HT-29 (cell line): ENCODE measurements around the gene MALT1. TPM values are rescaled to one million over a fixed set of nuclear protein-coding genes. Genes with fewer than 3 reads are reported as not detected.
"Not testable (repeated sequence)": the region's sequence is repeated elsewhere in the genome, so short reads cannot be mapped to it uniquely, and the experiment has no call there.

Source experiments
- DNase-seq: peaks from one replicate; pipeline ENCODE4 v3.0.0-alpha.2; 2015; ENCODE audit warnings: low spot score
- total RNA-seq: library from RNA; depleted of rRNA; stranded (reverse); fragments of >200 nt; shearing (Covaris generic); gene quantifications from 2 replicates; pipeline ENCODE4 v1.2.3, GENCODE V29; 2014; rRNA removed

Gene MALT1
- 5.6 and 8.6 TPM in 2 replicates for total RNA-seq

GRCh38 chr18:58671111-58671631, at the start of gene MALT1:
Gene MALT1 (plus strand): TSS chr18:58671465. CDS start chr18:58671644, 179 bp downstream.
- DNase-seq: peak; percentile 79

- DNase-seq: no peak
These were observed 47.3 kb upstream of the MALT1 start for GRCh38 chr18:58624011-58624410.

DNA sequence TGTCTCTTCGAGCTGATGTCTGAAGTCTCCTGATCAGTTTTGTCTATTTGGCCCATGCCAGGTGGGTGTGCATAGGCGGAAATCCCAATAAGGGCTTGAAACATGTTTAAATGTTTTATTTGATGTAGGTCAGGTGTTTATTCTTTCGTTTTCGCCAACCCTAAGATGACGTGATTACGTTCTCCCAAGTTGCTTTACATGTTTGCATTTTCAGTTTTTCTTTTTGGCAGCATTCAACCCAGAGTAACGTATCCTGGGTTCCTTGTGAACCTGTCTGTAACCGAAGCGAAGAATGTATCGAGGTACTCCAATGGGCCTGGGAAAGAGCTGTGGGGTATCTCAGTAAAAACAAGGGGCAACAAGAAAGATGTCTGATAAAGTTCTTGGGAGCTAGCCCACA, 45.4 kb upstream of the MALT1 start:
- no peak for DNase-seq

- no peak for DNase-seq
These were observed 41.2 kb upstream of the MALT1 start for GRCh38 chr18:58630071-58630470.

GRCh38 chr18:58631301-58631700, 40.0 kb upstream of the MALT1 start:
- DNase-seq: no peak

- DNase-seq: no peak
These were observed 38.7 kb upstream of the MALT1 start for GRCh38 chr18:58632552-58632951.

- no peak for DNase-seq
These were observed 37.4 kb upstream of the MALT1 start for GRCh38 chr18:58633874-58634273.

- no peak for DNase-seq
These were observed 35.4 kb upstream of the MALT1 start for GRCh38 chr18:58635891-58636290.

GRCh38 chr18:58637197-58637596, 34.1 kb upstream of the MALT1 start:
- DNase-seq: no peak

- DNase-seq: no peak
These were observed 33.3 kb upstream of the MALT1 start for GRCh38 chr18:58637946-58638345.

DNA sequence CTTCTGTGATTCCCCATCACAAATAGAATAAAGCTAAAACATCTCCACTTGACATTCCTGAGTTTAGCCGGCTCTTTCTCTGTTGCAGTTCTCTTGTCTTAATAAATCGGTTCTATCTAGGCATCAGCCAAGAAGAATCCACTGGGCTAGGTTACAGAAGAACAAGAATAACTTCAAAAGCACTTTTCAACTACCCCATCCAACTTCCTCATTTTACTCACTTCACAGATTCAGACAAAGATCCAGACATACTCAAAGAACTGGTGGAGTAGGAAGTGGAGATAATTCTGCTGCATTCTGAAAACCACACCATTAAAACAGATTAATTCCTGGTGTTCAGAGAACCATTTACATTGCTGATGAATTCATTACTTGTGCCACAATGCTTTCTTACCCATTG, 32.8 kb upstream of the MALT1 start:
- no peak for DNase-seq

DNA sequence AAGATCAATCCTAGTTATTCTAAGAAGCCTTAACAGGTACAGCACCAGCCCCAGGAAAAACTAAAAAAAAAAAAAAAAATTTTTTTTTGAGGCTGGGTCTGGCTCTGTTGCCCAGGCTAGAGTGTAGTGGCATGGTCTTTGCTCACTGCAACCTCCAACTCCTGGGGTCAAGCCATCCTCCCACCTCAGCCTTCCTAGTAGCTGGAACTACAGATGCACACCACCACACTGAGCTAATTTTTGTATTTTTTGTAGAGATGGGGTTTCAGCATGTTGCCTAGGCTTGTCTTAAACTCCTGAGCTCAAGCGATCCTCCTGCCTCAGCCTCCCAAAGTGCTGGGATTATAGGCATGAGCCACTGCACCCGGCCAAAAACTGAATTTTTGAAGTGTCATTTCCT, 32.0 kb upstream of the MALT1 start:
- no peak for DNase-seq

GRCh38 chr18:58639751-58640427, 31.4 kb upstream of the MALT1 start:
- DNase-seq: no peak

DNA sequence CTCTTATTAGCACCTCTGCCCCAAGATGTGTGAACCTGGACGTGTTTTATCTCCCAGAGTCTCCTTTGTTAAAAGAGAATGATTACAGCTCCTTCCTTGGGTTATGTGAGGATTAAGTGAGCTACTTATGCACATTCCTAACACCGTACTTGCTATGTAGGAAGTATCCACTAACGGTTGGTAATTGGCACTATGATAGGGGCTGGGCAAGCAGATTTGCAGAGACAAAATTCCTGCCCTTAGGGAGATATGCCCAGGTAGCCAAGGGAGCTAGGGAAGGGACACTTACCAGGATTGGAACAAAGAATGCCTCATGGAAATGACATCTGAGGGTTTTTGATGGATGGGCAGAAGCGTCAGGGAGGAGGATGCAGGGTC, 30.8 kb upstream of the MALT1 start:
- no peak for DNase-seq

DNA sequence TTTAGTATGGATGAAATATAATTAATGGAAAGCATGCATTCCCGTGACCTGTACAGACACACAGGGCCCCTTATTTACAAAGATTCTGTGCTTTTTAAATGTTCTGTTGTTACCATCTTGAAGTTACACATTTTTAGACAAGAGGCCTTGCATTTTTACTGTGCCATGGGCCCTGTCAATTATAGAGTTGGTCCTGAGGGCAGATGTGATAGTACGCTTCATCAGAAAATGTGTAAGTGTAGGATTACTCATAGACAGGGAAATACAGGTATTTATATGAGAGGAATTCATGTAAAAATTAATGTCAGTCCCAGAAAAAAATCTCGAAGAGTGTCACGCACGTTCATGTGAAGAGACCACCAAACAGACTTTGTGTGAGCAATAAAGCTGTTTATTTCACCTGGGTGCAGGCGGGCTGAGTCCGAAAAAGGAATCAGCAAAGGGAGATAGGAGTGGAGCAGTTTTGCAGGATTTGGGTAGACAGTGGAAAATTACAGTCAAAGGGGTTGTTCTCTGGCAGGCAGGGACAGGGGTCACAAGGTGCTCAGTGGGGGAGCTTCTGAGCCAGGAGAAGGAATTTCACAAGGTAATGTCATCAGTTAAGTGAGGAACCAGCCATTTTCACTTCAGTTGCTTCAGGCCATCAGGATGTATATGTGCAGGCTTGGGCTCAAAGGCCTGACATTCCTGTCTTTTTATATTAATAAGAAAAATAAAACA, 30.2 kb upstream of the MALT1 start:
- DNase-seq: no peak

- not testable (repeated sequence) for DNase-seq
These were observed 27.7 kb upstream of the MALT1 start for GRCh38 chr18:58643557-58643956.

DNA sequence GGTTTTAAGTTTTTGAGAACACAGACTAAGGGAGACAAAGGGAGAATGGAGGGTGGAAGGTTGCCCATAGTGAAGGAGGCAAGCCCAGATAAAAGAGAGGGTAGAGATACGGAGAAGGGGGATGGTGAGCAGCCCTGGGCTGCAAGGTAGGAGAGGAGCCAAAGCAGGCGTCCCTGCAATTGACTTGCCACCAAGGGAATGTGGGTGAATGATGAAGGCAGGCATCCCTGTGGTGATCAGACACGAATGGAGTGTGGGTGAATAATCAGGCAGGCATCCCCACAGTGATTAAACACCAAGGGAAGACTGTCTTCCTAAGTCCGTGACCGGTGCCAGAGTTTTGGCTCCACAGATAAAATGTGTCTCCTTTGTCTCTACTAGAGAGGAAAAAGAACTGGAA, 25.9 kb upstream of the MALT1 start:
- no peak for DNase-seq

- no peak for DNase-seq
These were observed 24.9 kb upstream of the MALT1 start for GRCh38 chr18:58646334-58646862.

DNA sequence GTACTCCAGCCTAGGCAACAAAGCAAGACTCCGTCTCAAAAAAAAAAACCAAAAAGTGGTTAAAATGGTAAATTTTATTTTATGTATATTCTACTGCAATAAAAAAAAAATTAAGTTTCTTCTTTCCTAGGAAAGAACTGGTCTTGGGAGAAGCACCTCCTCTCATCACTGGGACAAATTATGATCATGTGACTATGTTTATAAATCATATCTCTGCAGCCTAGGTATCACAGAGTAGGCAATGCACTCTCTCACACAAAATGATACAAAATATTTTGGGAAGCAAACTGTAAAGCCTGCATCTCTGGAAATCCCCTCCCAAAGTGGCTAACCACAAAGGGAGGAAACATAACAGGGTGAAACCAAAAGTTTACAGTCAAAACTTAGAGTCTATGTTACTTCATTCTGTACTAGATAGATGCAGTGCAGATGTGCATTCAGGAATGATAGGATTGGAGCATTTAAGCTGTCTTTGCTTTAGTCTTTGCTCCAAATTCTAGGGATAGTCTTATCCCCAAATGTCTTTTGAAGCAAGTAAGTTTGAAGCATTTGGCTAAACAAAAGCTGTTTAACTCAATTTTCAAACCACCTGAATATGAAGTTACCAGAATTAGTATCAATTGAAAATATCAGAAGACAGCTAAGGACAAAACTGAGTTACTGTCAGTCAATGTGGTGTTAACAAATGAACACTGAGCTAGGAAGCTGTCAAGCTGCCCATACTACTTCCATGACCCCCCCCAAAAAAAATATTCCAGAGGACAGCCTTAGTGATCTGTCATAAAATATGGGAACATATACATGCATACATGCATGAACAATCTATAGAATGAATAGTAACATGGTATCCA, 21.1 kb upstream of the MALT1 start:
- DNase-seq: no peak

- not testable (repeated sequence) for DNase-seq
These were observed 20.4 kb upstream of the MALT1 start for GRCh38 chr18:58650830-58651229.

DNA sequence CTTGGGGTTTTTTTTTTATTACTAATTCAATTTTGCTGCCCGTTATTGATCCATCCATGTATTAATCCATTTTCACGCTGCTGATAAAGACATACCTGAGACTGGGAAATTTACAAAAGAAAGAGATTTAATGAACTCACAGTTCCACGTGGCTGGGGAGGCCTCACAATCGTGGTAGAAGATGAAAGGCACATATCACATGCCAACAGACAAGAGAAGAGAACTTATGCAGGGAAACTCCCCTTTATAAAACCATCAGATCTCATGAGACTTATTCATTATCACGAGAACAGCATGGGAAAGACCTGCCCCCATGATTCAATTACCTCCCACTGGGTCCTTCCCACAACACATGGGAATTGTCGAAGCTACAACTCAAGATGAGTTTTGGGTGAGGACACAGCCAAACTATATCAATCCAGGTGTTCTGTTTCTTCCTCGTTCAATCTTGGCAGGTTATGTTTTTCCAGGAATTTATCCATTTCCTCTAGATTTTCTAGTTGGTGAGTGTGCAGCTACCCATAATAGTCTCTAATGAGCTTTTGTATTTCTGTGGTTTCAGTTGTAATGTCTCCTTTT, 18.0 kb upstream of the MALT1 start:
- DNase-seq: not testable (repeated sequence)
